HTR-8/SVneo (cell line): ENCODE results near the gene FABP2.
"Not testable (repeated sequence)": the region's sequence is repeated elsewhere in the genome, so short reads cannot be mapped to it uniquely, and the experiment has no call there.

Source experiments
- DNase-seq: peaks from one replicate; pipeline ENCODE4 v3.0.0; 2011; ENCODE audit warnings: low spot score, mixed read lengths; ENCODE audit not compliant: insufficient read length
- FAIRE-seq: peaks from 2 replicates; lab custom pipeline; 2011; peaks lifted over from hg19 to GRCh38; lab: Jason Lieb, UNC

FABP2 gene

GRCh38 chr4:119314356-119314755 lies 7.6 kb downstream of the FABP2 start:
- no peak for DNase-seq
- no peak for FAIRE-seq

GRCh38 chr4:119313237-119313636 lies 8.7 kb downstream of the FABP2 start:
- FAIRE-seq (no peak), DNase-seq (no peak)

- DNase-seq = no peak
- FAIRE-seq = no peak
Observed at GRCh38 chr4:119310826-119311225, 11.1 kb downstream of the FABP2 start.

DNA sequence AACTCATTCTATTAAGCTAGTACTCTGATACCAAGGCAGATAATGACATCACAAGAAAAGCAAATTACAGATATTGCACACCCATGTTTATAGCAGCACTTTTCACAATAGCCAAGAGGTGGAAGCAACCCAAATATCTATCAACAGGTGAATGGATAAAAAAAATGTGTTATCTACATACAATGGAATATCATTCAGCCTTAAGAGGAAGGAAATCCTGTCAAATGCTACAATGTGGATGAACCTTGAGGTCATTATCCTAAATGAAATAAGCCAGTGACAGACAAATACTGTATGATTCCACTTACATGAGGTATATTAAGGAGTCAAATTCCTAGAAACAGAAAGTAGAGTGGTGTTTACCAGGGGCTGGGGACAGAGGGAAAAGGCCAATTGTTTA lies 14.3 kb downstream of the FABP2 start:
- no peak for DNase-seq
- FAIRE-seq = no peak

- FAIRE-seq (no peak), DNase-seq (no peak)
Observed at GRCh38 chr4:119304431-119304830, 17.5 kb downstream of the FABP2 start.

DNA sequence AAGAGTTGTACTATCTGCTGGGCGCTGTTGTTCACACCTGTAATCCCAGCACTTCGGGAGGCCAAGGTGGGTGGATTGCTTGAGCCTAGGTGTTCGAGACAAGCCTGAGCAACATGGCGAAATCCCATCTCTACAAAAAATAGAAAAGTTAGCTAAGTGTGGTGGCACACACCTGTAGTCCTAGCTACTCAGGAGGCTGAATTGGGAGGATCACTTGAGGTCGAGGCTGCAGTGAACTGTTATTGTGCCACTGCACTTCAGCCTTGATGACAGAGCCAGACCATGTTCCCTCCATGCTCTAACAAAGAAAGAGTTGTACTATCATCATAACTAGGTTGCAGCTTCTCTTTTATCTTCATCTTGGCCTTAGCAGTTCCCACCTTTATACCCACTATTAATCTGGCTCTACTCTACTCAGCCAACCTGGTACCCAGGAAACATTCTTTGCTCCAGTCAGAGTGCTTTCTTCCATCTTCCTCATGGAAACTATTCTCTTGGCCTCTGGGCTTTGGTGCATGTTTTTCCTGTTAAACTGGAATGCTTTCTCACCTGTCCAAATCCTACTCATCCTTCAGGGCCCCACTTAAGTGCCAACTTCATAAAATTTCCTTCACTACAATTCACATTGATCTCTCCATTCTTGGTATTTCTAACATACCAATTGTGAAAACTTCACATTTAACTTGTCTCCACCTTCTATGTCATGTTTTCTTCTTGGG lies 18.2 kb downstream of the FABP2 start:
- FAIRE-seq (no peak), DNase-seq (no peak)

- no peak for FAIRE-seq
- DNase-seq = no peak
Observed at GRCh38 chr4:119302073-119302832, 19.7 kb downstream of the FABP2 start.

DNA sequence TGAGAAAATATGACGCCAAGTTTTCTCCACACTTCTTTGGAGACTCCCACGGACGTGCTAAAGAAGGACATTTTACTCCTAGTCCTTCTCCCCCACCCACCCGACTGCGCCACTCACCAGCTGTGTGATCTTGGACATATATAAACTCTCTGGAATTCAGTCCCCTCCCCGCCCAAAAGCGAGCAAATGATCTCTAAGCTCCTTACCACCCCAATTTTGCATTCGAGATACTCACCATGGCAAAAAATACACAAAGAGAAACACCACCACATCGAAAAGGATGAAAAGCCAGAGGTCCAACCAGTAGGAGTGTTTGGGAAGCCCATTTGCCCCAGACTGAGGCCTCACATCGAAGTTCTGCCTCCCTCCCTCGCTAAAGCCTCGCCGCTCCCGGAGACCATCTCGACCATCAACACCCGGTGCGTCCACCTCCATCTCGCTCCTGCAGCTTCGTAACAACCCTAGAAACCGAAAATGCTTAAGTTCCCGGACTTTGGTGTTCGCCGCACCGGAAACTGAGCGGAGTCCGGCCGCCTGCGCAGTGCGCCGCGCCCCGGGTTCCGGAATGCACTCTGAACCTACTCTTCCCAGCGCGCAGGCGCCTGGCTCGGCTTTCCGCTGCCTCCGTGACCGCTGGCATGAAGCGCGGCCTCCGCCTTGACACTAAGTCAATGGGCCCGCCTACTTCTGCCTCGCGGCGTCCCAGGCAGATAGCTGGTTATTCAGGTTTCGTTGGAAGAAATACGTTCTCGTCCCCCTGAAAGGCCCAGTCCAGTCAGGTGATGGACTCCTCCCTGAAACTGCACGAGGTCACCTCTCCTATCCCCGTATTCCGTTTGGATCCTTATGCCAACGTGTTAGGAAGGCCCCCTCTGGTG lies 21.6 kb downstream of the FABP2 start:
- FAIRE-seq = peak; percentile 65

DNA sequence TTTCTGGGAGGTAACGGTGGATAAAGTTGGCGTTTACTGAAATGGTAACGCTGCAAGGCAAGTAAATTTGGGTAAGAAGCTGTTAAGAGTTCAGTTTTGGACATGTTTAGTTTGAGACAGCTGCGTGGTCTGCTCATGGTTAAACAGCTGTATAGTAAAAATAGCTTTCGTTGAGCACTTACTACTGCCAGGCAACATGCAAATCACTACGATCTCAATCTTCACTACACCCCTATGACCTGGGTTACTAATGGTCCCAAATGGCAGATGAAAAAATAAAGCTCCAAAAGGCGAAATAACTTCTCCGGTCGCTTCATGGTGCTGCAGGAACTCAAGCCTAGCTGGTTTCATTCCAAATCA lies 22.2 kb downstream of the FABP2 start:
- no peak for FAIRE-seq
- DNase-seq = no peak

More for the DNA sequence above, 21.6 kb downstream of the FABP2 start:
- DNase-seq = peak; percentile 77

DNA sequence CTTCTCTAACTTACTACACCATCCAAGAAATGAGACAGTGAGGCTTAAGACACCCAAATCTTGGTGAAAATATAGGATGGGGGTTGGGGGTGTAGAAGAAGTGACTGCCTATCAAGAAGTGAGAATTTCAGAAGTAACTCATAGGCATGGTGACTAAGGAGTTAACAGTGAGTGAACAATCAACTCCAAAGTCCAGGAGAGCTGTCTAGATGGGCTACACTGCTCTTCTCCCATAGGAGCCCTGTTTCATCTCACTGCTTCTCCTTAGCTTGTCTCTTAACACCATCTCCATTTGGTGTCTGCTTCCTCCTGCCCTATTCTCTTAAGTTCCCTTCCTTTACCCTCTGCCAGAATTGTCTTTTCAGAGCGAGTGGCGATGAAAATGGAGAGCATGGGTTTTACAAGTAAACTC lies 22.7 kb downstream of the FABP2 start:
- DNase-seq = no peak
- FAIRE-seq = no peak

DNA sequence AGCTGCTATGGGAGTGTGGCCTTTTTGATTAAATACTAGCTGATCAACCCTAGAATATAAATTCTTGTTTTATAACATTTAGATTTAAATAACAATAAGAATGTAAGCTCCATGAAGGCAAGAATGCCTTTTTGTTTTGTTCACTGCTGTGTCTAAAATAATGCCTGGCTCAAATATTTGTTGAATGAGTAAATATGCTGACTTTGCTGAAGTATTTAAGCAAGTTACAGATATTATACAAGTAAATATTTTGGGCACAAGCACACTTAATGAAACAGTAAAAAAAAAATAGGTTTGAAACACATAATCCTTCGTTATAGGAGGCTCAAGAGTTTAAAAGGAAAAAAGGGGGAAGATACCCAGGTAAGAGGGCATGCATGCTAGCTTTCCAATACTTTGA lies 24.1 kb downstream of the FABP2 start:
- no peak for FAIRE-seq
- DNase-seq = no peak

- no peak for DNase-seq
- no peak for FAIRE-seq
Observed at GRCh38 chr4:119296356-119296755, 25.6 kb downstream of the FABP2 start.

DNA sequence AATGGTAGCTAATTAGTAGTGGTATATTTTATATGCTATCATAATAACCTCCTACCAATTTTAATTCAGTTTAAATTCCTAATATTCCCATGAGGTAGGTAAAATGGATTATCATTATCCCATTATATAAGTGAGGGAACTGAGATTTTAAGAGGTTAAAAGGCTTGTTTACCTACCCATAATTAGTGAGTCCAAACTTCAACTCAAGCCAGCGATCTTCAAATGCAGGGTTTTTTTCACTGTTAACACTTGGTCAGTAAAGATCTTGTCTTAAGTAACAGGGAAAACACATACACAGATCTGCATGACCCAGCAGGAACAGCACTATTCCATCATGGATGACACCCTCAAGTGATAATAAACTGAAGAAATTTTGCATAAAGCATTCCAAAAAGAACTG lies 31.3 kb downstream of the FABP2 start:
- DNase-seq (no peak), FAIRE-seq (no peak)

- FAIRE-seq (no peak), DNase-seq (no peak)
Observed at GRCh38 chr4:119289313-119289712, 32.6 kb downstream of the FABP2 start.

DNA sequence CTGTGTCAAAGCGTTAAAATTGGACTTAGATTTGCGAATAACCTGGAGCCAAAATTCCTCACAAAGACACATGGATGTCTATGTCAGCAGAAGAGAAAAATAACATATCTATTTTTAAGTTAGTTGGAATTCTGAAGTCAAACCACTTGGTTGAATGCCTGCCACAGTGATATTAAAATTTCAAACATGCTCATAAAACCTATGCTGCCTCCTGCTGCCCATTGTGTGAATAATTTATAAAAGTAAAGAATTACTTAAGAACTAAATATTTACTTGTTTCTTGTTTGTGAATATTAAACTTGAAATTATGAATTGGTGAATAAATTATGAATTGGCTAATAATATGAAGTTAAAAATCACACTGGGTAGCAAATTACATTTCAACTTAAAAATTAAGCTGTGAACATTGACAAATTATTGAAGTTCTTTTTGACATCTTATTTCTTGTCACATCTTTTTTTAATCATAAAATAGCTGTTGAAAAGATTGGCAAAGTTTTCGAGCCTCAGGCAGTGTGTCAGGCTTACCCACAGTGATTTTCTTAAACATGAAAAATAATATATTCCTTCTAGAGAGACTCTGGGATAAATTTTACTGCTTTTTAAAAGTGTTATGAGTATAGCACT lies 35.4 kb downstream of the FABP2 start:
- no peak for FAIRE-seq
- DNase-seq = peak; percentile 14

GRCh38 chr4:119284876-119285780 lies 36.8 kb downstream of the FABP2 start:
- DNase-seq = no peak
- FAIRE-seq = peak; percentile 55

GRCh38 chr4:119281393-119281792 lies 40.5 kb downstream of the FABP2 start:
- FAIRE-seq (no peak), DNase-seq (no peak)

- FAIRE-seq, DNase-seq: not testable (repeated sequence)
Observed at GRCh38 chr4:119279945-119280344, 42.0 kb downstream of the FABP2 start.

GRCh38 chr4:119279541-119279940 lies 42.4 kb downstream of the FABP2 start:
- FAIRE-seq, DNase-seq: not testable (repeated sequence)
